IMR-90 (cell line): ENCODE measurements around the gene NFIA. TPM values are rescaled to one million over a fixed set of nuclear protein-coding genes. Genes with fewer than 3 reads are reported as not detected.

Experiments used
- ATAC-seq: fragments of 200-7000 bp; cut with Tn5 transposase; 2 replicates; pipeline ENCODE4 v1.9.1; 2020; ENCODE audit warnings: low read depth, mild to moderate bottlenecking, moderate library complexity
- BruUV-seq: library from RNA; stranded (reverse); fragments of 400-500 nt; replicated peaks from 2 replicates; lab custom pipeline; 2021; lab: Mats Ljungman, UMichigan
- CTCF ChIA-PET: fragments of 300-600 bp; formaldehyde crosslinking; extraction: SDS; loops from one replicate; lab custom pipeline; 2021; ENCODE audit warnings: antibody characterized with exemption; lab: Yijun Ruan, JAX
- POLR2A ChIA-PET: fragments of 300-600 bp; sonication (Branson Sonifier 250); formaldehyde crosslinking; loops from one replicate; lab custom pipeline; 2022; ENCODE audit warnings: antibody characterized with exemption; ENCODE audit not compliant: unreplicated experiment; lab: Charles Lee
- DNase-seq: peaks from one replicate; pipeline ENCODE4 v3.0.0; 2013
- H2AFZ ChIP-seq: replicated peaks from 2 replicates; pipeline ENCODE3; 2013; ENCODE audit warnings: low read length, mild to moderate bottlenecking; ENCODE audit not compliant: poor library complexity
- H2AK5ac ChIP-seq: 2 replicates; pipeline ENCODE4 v1.6.1; 2013; ENCODE audit warnings: low read depth, low read length, inconsistent platforms
- H2AK9ac ChIP-seq: replicated peaks from 2 replicates; pipeline ENCODE3; 2013; ENCODE audit warnings: mild to moderate bottlenecking, low read depth, low read length, moderate library complexity; ENCODE audit not compliant: poor library complexity
- H2BK120ac ChIP-seq: 2 replicates; pipeline ENCODE4 v1.6.1; 2013; ENCODE audit warnings: low read depth, low read length, inconsistent platforms
- H2BK15ac ChIP-seq: 3 replicates; pipeline ENCODE4 v1.6.1; 2013; ENCODE audit warnings: low read depth, low read length, inconsistent platforms
- H2BK20ac ChIP-seq: 2 replicates; pipeline ENCODE4 v1.6.1; 2013; ENCODE audit warnings: low read depth, mild to moderate bottlenecking, inconsistent platforms, low read length, moderate library complexity
- H2BK5ac ChIP-seq: 2 replicates; pipeline ENCODE4 v1.6.1; 2013; ENCODE audit warnings: mild to moderate bottlenecking, low read depth, low read length, inconsistent platforms; ENCODE audit not compliant: poor library complexity, severe bottlenecking
- H3K14ac ChIP-seq: replicated peaks from 2 replicates; pipeline ENCODE4 v1.6.1; 2013; ENCODE audit warnings: low read depth, low read length, inconsistent platforms
- H3K18ac ChIP-seq: 2 replicates; pipeline ENCODE4 v1.6.1; 2013; ENCODE audit warnings: low read depth, low read length, control low read depth
- H3K23ac ChIP-seq: 2 replicates; pipeline ENCODE4 v1.6.1; 2013; ENCODE audit warnings: low read depth, low read length, inconsistent platforms
- H3K27ac ChIP-seq: 2 replicates; pipeline ENCODE4 v1.5.1; 2013; ENCODE audit warnings: mild to moderate bottlenecking, control low read depth, low read length; ENCODE audit not compliant: insufficient read depth
- H3K27me3 ChIP-seq: 2 replicates; pipeline ENCODE4 v1.6.1; 2013; ENCODE audit warnings: low read length; ENCODE audit not compliant: control insufficient read depth, insufficient read depth
- H3K36me3 ChIP-seq: 2 replicates; pipeline ENCODE4 v1.6.1; 2013; ENCODE audit warnings: low read length, mixed read lengths; ENCODE audit not compliant: control insufficient read depth, insufficient read depth
- H3K4ac ChIP-seq: 2 replicates; pipeline ENCODE4 v1.6.1; 2013; ENCODE audit warnings: low read depth, low read length, inconsistent platforms
- H3K4me1 ChIP-seq: 2 replicates; pipeline ENCODE4 v1.6.1; 2013; ENCODE audit warnings: low read length, mixed read lengths; ENCODE audit not compliant: control insufficient read depth, insufficient read depth
- H3K4me2 ChIP-seq: 2 replicates; pipeline ENCODE4 v1.6.1; 2013; ENCODE audit warnings: low read depth, mild to moderate bottlenecking, control low read depth, low read length, moderate library complexity
- H3K4me3 ChIP-seq: 2 replicates; pipeline ENCODE4 v1.5.1; 2013; ENCODE audit warnings: low read depth, mild to moderate bottlenecking, control low read depth, low read length, moderate library complexity; ENCODE audit not compliant: insufficient read depth
- H3K56ac ChIP-seq: 2 replicates; pipeline ENCODE4 v1.6.1; 2013; ENCODE audit warnings: low read length, inconsistent platforms; ENCODE audit not compliant: insufficient read depth; ENCODE audit errors: extremely low read depth
- H3K79me1 ChIP-seq, 2 experiments: 2 replicates each; pipeline ENCODE4 v1.6.1; 2013; ENCODE audit warnings: low read length in 2 of 2, inconsistent platforms in 1 of 2, low read depth in 1 of 2
- H3K9ac ChIP-seq: 2 replicates; pipeline ENCODE4 v1.6.1; 2013; ENCODE audit warnings: low read depth, low read length, control low read depth
- H3K9me1 ChIP-seq: 2 replicates; pipeline ENCODE4 v1.6.1; 2013; ENCODE audit warnings: low read length, inconsistent platforms; ENCODE audit not compliant: insufficient read depth
- H3K9me3 ChIP-seq: 2 replicates; pipeline ENCODE4 v1.6.1; 2013; ENCODE audit warnings: low read length; ENCODE audit not compliant: control insufficient read depth, insufficient read depth
- H4K20me1 ChIP-seq: 2 replicates; pipeline ENCODE4 v1.6.1; 2013; ENCODE audit warnings: low read length, inconsistent platforms; ENCODE audit not compliant: insufficient read depth
- H4K5ac ChIP-seq: 2 replicates; pipeline ENCODE4 v1.6.1; 2013; ENCODE audit warnings: mild to moderate bottlenecking, low read depth, low read length, control low read depth
- H4K8ac ChIP-seq, 2 experiments: 2 replicates each; pipeline ENCODE4 v1.6.1; 2013; ENCODE audit warnings: low read depth in 2 of 2, low read length in 2 of 2, control low read depth in 1 of 2, inconsistent platforms in 1 of 2
- H4K91ac ChIP-seq: 2 replicates; pipeline ENCODE4 v1.6.1; 2013; ENCODE audit warnings: low read depth, low read length, inconsistent platforms; ENCODE audit not compliant: insufficient read depth
- BHLHE40 ChIP-seq: fragments of 150-350 bp; IDR thresholded peaks from 2 replicates; pipeline ENCODE4 v1.6.1; 2016; ENCODE audit warnings: mild to moderate bottlenecking, low read depth, low read length
- CEBPB ChIP-seq: IDR thresholded peaks from 2 replicates; pipeline ENCODE4 v1.6.1; 2012; ENCODE audit warnings: low read depth, low read length, improper control_type of control experiment
- CHD1 ChIP-seq: IDR thresholded peaks from 2 replicates; pipeline ENCODE4 v1.6.1; 2012; ENCODE audit warnings: low read depth, low read length, improper control_type of control experiment
- CTCF ChIP-seq: conservative IDR thresholded peaks from 2 replicates; pipeline ENCODE4 v1.5.1; 2012; ENCODE audit warnings: mild to moderate bottlenecking, low read depth, low read length, improper control_type of control experiment
- ELK1 ChIP-seq: fragments of 150-350 bp; IDR thresholded peaks from 2 replicates; pipeline ENCODE4 v1.6.1; 2016; ENCODE audit warnings: low read depth, mild to moderate bottlenecking, low read length, moderate library complexity, borderline replicate concordance
- FOS ChIP-seq: fragments of 150-350 bp; IDR thresholded peaks from 2 replicates; pipeline ENCODE4 v1.6.1; 2016; ENCODE audit warnings: low read depth, low read length
- MAFK ChIP-seq: IDR thresholded peaks from 2 replicates; pipeline ENCODE4 v1.6.1; 2012; ENCODE audit warnings: low read depth, low read length, improper control_type of control experiment
- MAZ ChIP-seq: IDR thresholded peaks from 2 replicates; pipeline ENCODE4 v1.6.1; 2012; ENCODE audit warnings: low read depth, mild to moderate bottlenecking, low read length, improper control_type of control experiment, moderate library complexity, borderline replicate concordance
- MXI1 ChIP-seq: IDR thresholded peaks from 2 replicates; pipeline ENCODE4 v1.6.1; 2012; ENCODE audit warnings: low read depth, mild to moderate bottlenecking, low read length, moderate library complexity, borderline replicate concordance
- NFE2L2 ChIP-seq: fragments of 150-350 bp; IDR thresholded peaks from 2 replicates; pipeline ENCODE4 v1.6.1; 2016; ENCODE audit warnings: low read depth, mild to moderate bottlenecking, low read length
- POLR2A ChIP-seq: IDR thresholded peaks from 2 replicates; pipeline ENCODE4 v1.6.1; 2012; ENCODE audit warnings: mild to moderate bottlenecking, low read depth, low read length
- RAD21 ChIP-seq: IDR thresholded peaks from 2 replicates; pipeline ENCODE4 v1.6.1; 2012; ENCODE audit warnings: low read length, improper control_type of control experiment
- RCOR1 ChIP-seq: IDR thresholded peaks from 2 replicates; pipeline ENCODE4 v1.6.1; 2012; ENCODE audit warnings: mild to moderate bottlenecking, low read length, improper control_type of control experiment; ENCODE audit not compliant: insufficient replicate concordance
- RFX5 ChIP-seq: IDR thresholded peaks from 2 replicates; pipeline ENCODE4 v1.8.0; 2012; ENCODE audit warnings: low read depth, mild to moderate bottlenecking, low read length, moderate library complexity
- dilution Hi-C: fragments of 300-500 bp; cut with HindIII; formaldehyde crosslinking; loops from one replicate; pipeline ENCODE4 v1.14.3; 2018; ENCODE audit warnings: low sequenced_read_pairs; ENCODE audit not compliant: unreplicated experiment
- in situ Hi-C: fragments of 300-500 bp; cut with MboI; formaldehyde crosslinking; loops from 3 replicates; pipeline ENCODE4 v1.14.3; 2019; ENCODE audit warnings: low sequenced_read_pairs, inconsistent platforms, mixed read lengths
- intact Hi-C: fragments of 100-400 bp; cut with micrococcal nuclease; formaldehyde crosslinking; loops from 2 replicates; pipeline ENCODE4 v1.10.0; 2022
- polyA plus RNA-seq, 3 experiments: library from polyadenylated mRNA; depleted of rRNA; stranded (reverse); fragments of >200 nt; gene quantifications; 2 replicates each; pipeline ENCODE4 v1.2.3, GENCODE V29; 2012; ENCODE audit warnings: low replicate concordance in 1 of 3
- total RNA-seq: library from RNA; depleted of rRNA; stranded (reverse); fragments of >200 nt; gene quantifications from 2 replicates; pipeline ENCODE4 v1.2.3, GENCODE V29; 2012
- TF ChIP-seq, protein P1 (sequence below): fragments of 150-350 bp; IDR thresholded peaks from 2 replicates; pipeline ENCODE4 v1.6.1; 2017; ENCODE audit warnings: mild to moderate bottlenecking, antibody characterized with exemption, low read length, low read depth

The NFIA gene
- total and polyA plus RNA-seq, 2 of the 4 experiments (the other 2 are of a cell fraction) = 1.6 to 2.2 TPM

GRCh38 chr1:61223140-61223539 lies 140.8 kb downstream of the NFIA start:
- Histone ChIP-seq H3K36me3 (no peaks in the 10 kb centered on the region), H2BK15ac (no peak overlapping the region), H3K23ac (no peak overlapping the region), H3K4me1 (no peaks in the 10 kb centered on the region), H2BK20ac (no peak overlapping the region), H3K4me2 (no peak overlapping the region), H2BK120ac (no peak overlapping the region), H3K4ac (no peak overlapping the region), H3K56ac (no peak overlapping the region), H4K5ac (no peak overlapping the region), H3K9me3 (no peaks in the 10 kb centered on the region), H3K27ac (no peak overlapping the region), H3K18ac (no peak overlapping the region), H2BK5ac (no peak overlapping the region), H2AFZ (no peak overlapping the region), H2AK5ac (no peak overlapping the region), H3K79me1 (no peaks in the 10 kb centered on the region), H2AK9ac (no peak overlapping the region), H4K91ac (no peak overlapping the region), H3K9ac (no peak overlapping the region), H3K9me1 (no peaks in the 10 kb centered on the region), H4K8ac (no peak overlapping the region), H3K4me3 (no peak overlapping the region), H3K27me3 (no peaks in the 10 kb centered on the region), H4K20me1 (no peaks in the 10 kb centered on the region), H3K14ac (no peak overlapping the region)
- dilution Hi-C loops = no loop called here
- in situ Hi-C loops = no loop called here
- BruUV-seq = no TSS peak
- POLR2A ChIA-PET = no interaction called here
- DNase-seq (no peak), ATAC-seq (no peak)
- CTCF ChIA-PET = interaction anchor here (1.5 kb wide), 1 partner anchor 11 kb away, joined by 3 read pairs; no protein-coding TSS in a partner anchor
- TF ChIP-seq NFE2L2 (no peak), BHLHE40 (no peak), CHD1 (no peak), CTCF (no peak), RFX5 (no peak), MAZ (no peak), RAD21 (no peak), POLR2A (no peak), RCOR1 (no peak), FOS (no peak), CEBPB (no peak), MAFK (no peak), MXI1 (no peak), ELK1 (no peak)
- TF ChIP-seq, protein P1, sequence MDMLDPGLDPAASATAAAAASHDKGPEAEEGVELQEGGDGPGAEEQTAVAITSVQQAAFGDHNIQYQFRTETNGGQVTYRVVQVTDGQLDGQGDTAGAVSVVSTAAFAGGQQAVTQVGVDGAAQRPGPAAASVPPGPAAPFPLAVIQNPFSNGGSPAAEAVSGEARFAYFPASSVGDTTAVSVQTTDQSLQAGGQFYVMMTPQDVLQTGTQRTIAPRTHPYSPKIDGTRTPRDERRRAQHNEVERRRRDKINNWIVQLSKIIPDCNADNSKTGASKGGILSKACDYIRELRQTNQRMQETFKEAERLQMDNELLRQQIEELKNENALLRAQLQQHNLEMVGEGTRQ = no peak
- intact Hi-C loops = no loop called here
